Gastroesophageal sphincter (tissue), 3 donors: ENCODE measurements around the gene GUCD1.

Experiments used
- CTCF ChIP-seq, 4 experiments: fragments of 200-600 bp in 2 of 4; fragments of 450-650 bp in 2 of 4; sonication (generic) in 1 of 4; IDR thresholded peaks; one replicate each; pipeline ENCODE4 v1.5.1; 2017 to 2019; ENCODE audit warnings: antibody characterized with exemption in 4 of 4, mild to moderate bottlenecking in 2 of 4, moderate library complexity in 2 of 4
- EP300 ChIP-seq: sonication (generic); formaldehyde crosslinking; IDR thresholded peaks from one replicate; pipeline ENCODE4 v1.6.1; 2017; ENCODE audit warnings: antibody characterized with exemption, mild to moderate bottlenecking
- POLR2A ChIP-seq, 2 donors: fragments of 450-650 bp; IDR thresholded peaks; one replicate each; pipeline ENCODE4 v1.6.1; 2017; ENCODE audit warnings: antibody characterized with exemption in 2 of 2, mild to moderate bottlenecking in 2 of 2, moderate library complexity in 1 of 2
- POLR2AphosphoS5 ChIP-seq: sonication (generic); formaldehyde crosslinking; IDR thresholded peaks from one replicate; pipeline ENCODE4 v1.6.1; 2017; ENCODE audit warnings: antibody characterized with exemption

- TF ChIP-seq CTCF (IDR thresholded peaks at IDR 0.05) (no peak), POLR2A (IDR thresholded peaks at IDR 0.05) (no peak), EP300 (no peak), POLR2AphosphoS5 (no peak)
Measured at GRCh38 chr22:24506802-24507438, 48.0 kb downstream of the GUCD1 start.
